DMS153 (cell line): ENCODE measurements around the gene CLVS2.

Source experiments
- DNase-seq: peaks from one replicate; lab custom pipeline; 2025; lab: John Stamatoyannopoulos, UW

CLVS2 gene

DNA sequence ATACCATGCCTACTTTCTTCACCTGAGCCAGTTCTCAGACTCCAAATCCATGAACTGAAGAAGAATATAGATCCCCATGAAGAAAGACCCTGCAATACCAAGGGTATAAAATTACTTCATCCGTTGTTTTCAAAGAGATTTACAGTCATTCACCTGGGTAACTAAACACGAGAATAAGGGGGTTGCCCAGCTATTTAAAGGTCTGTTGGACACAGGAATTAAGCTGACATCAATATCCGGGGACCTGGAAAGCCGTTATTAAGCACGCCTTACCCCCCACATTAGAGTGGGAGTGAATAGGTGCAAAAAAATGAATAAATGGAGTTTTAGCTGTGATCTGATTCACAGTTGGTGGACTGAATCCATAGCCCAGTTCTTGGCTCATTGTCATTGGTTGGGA lies 28.9 kb downstream of the CLVS2 start:
- DNase-seq, result no peak

DNA sequence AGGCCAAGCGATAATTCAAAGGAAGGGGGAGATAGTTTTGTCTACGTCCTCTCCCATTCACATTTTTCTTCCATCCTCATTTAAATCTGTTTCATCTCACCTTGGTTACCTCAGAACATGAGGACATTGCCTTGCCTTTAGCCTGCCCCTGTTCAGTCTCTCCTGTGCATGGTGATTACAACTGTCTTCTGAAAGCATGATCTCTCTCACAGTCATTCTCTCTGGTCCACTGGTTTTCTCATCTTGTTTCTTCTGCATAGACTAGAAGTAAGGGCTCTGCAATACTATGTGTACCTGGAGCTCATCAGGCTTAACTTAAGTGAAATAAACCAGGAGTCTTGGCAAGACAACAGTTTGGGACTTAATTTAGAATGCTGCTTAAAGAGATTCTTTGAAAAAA lies 31.4 kb downstream of the CLVS2 start:
- no peak for DNase-seq

DNA sequence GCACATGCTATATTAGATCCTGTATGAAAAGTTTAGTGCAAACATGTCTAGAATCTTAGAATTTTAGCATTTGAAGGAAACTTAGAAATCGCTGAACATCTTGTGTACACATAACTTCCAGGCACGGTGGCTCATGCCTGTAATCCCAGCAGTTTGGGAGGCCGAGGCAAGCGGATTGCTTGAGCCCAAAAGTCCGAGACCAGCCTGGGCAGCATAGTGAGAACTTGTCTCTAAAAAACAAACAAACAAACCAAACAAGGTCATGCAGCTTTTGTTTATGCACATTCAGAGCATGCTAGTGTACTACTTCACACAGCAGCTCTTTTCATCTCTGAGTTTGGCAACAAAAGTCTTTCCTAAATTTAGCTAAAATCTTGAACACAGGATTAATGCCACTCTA lies 32.2 kb downstream of the CLVS2 start:
- no peak for DNase-seq

DNA sequence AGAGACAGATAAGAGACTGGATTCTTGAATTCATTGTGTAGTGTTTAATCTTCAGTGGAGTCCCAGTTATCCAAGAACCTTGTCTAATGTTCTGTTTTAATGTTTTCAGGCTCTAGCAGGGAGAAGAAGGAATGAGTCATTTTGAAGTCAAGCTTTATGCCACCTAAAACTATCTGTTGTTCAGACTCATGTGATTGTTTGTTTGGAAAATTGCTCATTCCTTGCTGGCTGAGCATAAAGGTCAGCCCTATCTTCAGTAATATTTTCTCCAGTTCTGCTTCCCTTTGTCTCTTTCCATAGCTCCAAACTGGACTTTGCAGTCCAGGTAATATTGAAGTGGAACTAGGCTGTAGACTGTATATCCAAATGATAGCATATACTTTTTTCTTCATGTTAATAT lies 34.2 kb downstream of the CLVS2 start:
- no peak for DNase-seq

DNA sequence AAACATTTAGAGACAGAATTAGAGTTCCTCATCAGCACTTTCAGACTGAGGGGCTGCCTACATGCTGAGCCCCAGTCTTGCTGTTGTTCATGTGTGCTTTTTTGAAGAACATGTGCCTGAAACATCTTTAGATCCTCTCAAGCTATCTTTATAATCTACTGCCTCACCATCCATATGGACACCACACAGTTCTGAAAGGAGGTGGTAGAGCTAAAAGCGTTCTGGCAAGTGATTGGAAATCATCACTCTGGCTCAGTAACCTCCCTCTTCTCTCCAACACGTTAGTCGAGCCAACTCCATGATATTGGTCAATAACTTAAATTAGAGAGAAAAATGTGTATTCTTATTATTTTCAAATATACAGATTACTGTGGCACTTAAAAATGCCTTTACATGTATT lies 40.6 kb downstream of the CLVS2 start:
- DNase-seq, result no peak

DNA sequence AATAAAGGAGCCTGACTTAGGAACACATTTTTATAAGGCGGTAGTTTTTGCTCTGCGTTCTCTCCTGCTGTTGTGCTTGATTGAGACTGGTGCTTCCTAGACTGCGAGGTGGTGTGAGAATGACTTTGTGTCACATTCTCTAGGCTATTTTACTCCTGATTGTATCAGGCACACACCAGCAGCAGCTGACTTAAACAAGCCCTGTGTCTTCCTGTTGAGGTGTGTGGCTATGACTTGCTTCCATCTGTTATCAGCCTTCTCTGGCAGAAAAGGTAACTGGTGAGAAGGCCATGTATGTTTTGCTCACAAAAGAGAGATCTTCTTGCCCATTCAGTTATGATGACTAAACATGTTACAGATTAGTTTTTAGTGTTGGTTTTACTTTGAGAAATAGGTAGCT lies 43.4 kb downstream of the CLVS2 start:
- DNase-seq, result no peak

DNA sequence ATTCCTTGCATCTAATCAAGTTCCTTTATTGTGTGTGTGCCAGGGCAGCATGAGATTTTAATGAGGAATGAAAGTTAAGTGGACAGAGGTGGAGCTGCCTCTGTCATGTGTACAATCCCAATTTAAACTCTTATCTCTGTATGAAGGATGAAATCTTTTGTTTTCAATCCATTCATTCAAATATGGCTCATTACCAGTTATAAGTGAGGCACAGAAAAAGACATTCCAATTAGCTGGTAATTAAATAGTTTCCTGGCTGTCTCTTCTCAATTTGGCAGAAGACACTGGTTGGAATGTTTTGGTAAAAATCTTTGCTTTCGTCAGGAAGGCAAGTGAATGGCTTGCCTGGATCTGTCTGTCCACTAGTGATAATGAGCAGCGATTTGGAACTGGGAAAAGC lies 46.4 kb downstream of the CLVS2 start:
- DNase-seq, result no peak

GRCh38 chr6:123044341-123044860 lies 48.4 kb downstream of the CLVS2 start:
- DNase-seq, result no peak

DNA sequence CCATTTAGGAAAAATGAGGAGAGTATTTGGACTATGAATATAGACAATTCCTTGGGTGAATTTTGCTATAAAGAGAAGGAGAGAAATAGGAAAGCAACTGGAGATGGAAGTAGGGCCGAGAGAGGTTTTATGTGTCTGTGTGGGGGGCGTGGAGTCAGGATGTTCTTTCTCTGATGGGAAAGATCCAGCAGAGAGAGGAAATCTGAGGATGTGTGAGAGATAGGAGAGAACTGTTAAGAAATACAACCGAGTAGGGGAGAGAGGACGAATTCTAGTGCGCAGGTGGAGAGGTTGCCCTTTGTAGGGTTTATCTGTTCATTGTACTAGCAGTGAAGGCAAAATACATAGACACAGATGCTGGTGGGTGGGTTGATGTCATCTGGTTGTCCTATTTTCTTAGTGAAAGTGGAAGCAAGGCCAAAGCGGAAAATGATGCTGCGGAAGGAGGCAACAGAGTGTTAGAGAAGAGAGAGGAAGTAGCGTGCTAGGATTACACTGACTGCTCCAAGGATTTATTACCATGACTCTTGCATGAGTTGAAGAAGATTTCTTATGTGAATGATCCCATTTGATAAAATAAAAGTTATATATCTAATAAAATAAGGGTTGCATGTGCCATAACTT lies 57.7 kb downstream of the CLVS2 start:
- DNase-seq, result no peak

DNA sequence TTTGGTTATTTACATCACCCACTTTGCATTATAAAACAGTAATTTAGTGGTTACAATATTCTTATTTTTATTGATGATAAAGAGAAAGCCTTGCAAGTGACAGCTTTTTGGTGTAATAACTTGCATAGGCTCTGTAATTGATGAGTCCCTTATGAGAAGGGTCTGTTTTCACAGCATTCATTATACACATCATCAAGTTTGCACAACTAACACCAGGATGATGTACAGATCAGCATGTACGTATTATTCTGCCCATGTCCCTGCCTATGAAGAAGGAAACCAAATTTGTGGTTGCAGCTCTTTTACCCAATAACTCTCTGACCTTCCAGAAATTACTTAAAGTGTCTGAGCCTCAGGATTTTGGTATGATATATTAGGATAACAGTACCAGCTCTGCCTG lies 59.2 kb downstream of the CLVS2 start:
- DNase-seq, result no peak

DNA sequence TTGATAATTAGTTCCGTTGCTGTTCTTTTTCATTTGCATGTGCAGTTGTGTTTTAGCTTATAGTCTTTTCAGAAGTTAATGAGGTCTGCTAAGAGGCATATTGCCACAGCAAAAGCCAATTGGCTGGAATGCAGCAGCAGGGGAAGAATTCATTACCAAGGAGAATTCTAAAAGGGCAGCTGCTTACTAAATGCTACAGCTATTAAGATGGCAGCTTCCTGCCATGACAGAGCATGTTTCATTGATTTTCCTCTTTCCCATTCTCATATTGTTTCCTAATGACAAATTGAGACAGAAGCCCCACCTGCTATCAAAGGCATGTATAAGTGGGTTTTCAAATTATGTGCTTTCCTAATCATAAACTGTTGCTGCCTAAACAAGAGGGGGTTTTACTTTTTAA lies 66.6 kb downstream of the CLVS2 start:
- DNase-seq, result no peak

GRCh38 chr6:123064038-123064437 lies 68.0 kb downstream of the CLVS2 start:
- no peak for DNase-seq

- no peak for DNase-seq
These were observed 78.6 kb downstream of the CLVS2 start for GRCh38 chr6:123074616-123075015.

DNA sequence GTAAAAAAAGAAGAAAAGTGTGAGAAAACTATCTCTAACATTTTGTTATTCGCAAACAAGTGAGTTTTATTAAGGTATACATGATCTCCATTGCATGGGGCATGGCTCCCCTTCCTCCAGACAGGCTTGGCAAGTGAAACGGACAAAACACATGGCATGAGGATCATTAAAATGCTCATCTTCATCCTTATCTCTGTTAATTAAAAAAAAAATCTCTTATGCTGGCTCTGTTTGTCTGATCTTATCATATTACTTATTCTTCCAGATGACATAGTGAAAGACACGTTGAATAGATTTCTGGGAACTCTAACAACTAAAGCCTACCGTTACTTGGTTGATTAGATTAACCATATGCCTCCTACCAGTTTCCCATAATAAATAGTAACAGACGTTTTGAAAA lies 89.4 kb downstream of the CLVS2 start:
- no peak for DNase-seq

DNA sequence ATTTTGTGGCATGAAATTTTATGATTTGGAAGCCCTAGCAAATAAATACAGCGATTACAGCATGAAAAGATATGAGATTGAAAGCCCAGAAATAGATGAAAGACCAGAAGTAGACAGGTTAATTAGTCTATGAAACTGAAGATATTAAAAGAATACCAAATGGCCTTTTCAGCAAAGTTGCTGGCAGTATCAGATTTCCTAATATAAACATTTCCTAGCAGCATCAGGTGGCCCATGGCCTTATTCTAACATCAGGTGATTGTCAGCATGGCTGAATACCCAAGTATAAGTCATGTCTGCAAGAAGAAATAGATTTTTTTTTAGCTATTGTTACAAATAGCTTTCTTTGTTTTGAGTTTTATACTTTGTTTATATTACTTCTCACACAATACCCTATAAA lies 93.2 kb downstream of the CLVS2 start:
- DNase-seq, result no peak

- peak; percentile 8 for DNase-seq
These were observed 95.3 kb downstream of the CLVS2 start for GRCh38 chr6:123091091-123091895.

- DNase-seq, result no peak
These were observed 95.8 kb downstream of the CLVS2 start for GRCh38 chr6:123091896-123092271.

GRCh38 chr6:123094795-123095194 lies 98.8 kb downstream of the CLVS2 start:
- DNase-seq, result no peak

- no peak for DNase-seq
These were observed 109.5 kb downstream of the CLVS2 start for GRCh38 chr6:123105561-123105960.

DNA sequence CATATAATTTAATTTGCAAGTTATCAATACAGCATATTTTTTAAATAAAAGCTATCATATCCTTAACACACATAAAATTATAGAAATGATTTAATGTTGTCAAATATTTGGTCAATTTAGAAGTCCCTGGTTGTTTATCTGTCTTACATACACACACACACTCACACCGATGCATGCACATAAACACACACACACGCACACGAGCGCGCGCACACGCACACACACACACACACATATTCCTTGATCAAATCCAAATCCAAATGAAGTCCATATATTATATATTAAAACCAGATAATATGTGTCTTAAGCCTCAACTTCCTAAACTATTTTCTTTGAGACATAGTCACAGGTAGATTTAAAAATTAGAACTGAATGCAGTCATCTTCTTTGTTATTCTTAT lies 120.3 kb downstream of the CLVS2 start:
- DNase-seq, result no peak

GRCh38 chr6:123117145-123117908 lies 121.3 kb downstream of the CLVS2 start:
- no peak for DNase-seq

DNA sequence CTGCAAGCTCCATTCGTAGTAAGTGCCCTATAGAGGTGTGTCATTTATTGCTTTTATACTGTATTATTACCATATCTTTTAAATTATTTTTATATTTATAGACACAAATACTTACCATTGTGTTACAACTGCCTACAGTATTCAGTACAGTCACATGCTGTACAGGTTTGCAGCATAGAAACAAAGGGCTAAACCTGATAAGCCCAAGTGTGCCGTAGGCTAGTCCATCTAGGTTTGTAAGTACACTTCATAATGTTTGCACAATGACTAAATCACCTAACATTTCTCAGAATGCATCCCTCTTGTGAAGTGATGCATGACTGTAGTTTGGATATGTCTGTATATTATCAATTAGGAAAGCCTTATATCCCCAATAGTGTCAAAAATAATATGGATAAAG lies 122.8 kb downstream of the CLVS2 start:
- DNase-seq, result peak; percentile 73
